GM18526 (cell line): ENCODE data around the gene TTC27.

Experiments used
- POLR2A ChIP-seq: IDR thresholded peaks from 3 replicates; pipeline ENCODE4 v1.6.1; 2011; ENCODE audit not compliant: insufficient read length; ENCODE audit errors: extremely low read depth

The TTC27 gene

GRCh38 chr2:32758232-32758631 lies 130.4 kb downstream of the TTC27 start:
- no peak for TF ChIP-seq POLR2A

- no peak for TF ChIP-seq POLR2A
Measured at GRCh38 chr2:32760628-32761027, 132.8 kb downstream of the TTC27 start.

- TF ChIP-seq POLR2A = no peak
Measured at GRCh38 chr2:32768387-32769174, 140.7 kb downstream of the TTC27 start.

- no peak for TF ChIP-seq POLR2A
Measured at GRCh38 chr2:32770360-32770759, 142.5 kb downstream of the TTC27 start.

- TF ChIP-seq POLR2A = no peak
Measured at GRCh38 chr2:32772638-32773447, 145.0 kb downstream of the TTC27 start.

GRCh38 chr2:32773448-32773808 lies 145.6 kb downstream of the TTC27 start:
- no peak for TF ChIP-seq POLR2A

- TF ChIP-seq POLR2A = no peak
Measured at GRCh38 chr2:32775954-32776353, 148.1 kb downstream of the TTC27 start.

GRCh38 chr2:32777714-32778113 lies 149.9 kb downstream of the TTC27 start:
- TF ChIP-seq POLR2A = no peak

- TF ChIP-seq POLR2A = no peak
Measured at GRCh38 chr2:32780961-32781360, 153.1 kb downstream of the TTC27 start.

- no peak for TF ChIP-seq POLR2A
Measured at GRCh38 chr2:32783469-32783868, 155.6 kb downstream of the TTC27 start.

GRCh38 chr2:32783933-32784332 lies 156.1 kb downstream of the TTC27 start:
- TF ChIP-seq POLR2A = no peak

GRCh38 chr2:32787207-32787606 lies 159.4 kb downstream of the TTC27 start:
- no peak for TF ChIP-seq POLR2A

GRCh38 chr2:32788114-32788513 lies 160.3 kb downstream of the TTC27 start:
- no peak for TF ChIP-seq POLR2A

GRCh38 chr2:32792416-32792815 lies 164.6 kb downstream of the TTC27 start:
- TF ChIP-seq POLR2A = no peak

- TF ChIP-seq POLR2A = no peak
Measured at GRCh38 chr2:32798829-32799228, 171.0 kb downstream of the TTC27 start.

GRCh38 chr2:32801741-32802140 lies 173.9 kb downstream of the TTC27 start:
- TF ChIP-seq POLR2A = no peak

- no peak for TF ChIP-seq POLR2A
Measured at GRCh38 chr2:32802877-32803276, 175.0 kb downstream of the TTC27 start.

GRCh38 chr2:32804205-32804604 lies 176.4 kb downstream of the TTC27 start:
- no peak for TF ChIP-seq POLR2A
